ENCODE results near the gene MAPK10. TPM values are rescaled to one million over a fixed set of nuclear protein-coding genes. Genes with fewer than 3 reads are reported as not detected.

Gene MAPK10
- total and polyA plus RNA-seq, 8 donors = 16.1 to 44.4 (median 30.5) TPM

DNA sequence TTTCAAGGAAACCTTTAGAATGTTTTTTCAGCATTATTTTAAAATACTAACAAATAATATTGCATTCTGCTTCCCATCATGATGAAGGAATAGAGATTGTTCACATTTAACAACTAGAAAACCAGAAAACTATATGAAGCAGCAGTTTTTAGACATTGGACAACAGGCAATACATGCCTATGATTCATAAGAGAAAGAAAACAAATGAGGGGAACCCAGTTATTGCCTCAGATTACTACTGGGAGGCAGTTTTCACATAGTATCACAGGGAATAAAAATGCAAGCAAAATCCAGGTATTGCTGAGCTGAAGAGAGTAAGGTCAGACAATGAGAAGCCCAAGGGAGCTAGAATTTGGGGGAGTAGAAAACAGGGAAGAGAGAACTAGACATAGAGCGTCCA lies 373.6 kb downstream of the MAPK10 start:
- ATAC-seq = no peak
- Histone ChIP-seq H3K4me3 (no peak overlapping the region), H3K27me3 (no peaks in the 10 kb centered on the region), H3K9me3 (no peaks in the 10 kb centered on the region), H3K36me3 (peaks cover 0 to 4% of the 10 kb centered on the region in 2 donors), H3K27ac (no peak overlapping the region), H3K4me1 (no peaks in the 10 kb centered on the region)
- TF ChIP-seq, protein P1, sequence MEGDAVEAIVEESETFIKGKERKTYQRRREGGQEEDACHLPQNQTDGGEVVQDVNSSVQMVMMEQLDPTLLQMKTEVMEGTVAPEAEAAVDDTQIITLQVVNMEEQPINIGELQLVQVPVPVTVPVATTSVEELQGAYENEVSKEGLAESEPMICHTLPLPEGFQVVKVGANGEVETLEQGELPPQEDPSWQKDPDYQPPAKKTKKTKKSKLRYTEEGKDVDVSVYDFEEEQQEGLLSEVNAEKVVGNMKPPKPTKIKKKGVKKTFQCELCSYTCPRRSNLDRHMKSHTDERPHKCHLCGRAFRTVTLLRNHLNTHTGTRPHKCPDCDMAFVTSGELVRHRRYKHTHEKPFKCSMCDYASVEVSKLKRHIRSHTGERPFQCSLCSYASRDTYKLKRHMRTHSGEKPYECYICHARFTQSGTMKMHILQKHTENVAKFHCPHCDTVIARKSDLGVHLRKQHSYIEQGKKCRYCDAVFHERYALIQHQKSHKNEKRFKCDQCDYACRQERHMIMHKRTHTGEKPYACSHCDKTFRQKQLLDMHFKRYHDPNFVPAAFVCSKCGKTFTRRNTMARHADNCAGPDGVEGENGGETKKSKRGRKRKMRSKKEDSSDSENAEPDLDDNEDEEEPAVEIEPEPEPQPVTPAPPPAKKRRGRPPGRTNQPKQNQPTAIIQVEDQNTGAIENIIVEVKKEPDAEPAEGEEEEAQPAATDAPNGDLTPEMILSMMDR (IDR thresholded peaks at IDR 0.05) = no peak
- no peak for DNase-seq
- intact Hi-C loops (cut with DNase I) = no loop called here

DNA sequence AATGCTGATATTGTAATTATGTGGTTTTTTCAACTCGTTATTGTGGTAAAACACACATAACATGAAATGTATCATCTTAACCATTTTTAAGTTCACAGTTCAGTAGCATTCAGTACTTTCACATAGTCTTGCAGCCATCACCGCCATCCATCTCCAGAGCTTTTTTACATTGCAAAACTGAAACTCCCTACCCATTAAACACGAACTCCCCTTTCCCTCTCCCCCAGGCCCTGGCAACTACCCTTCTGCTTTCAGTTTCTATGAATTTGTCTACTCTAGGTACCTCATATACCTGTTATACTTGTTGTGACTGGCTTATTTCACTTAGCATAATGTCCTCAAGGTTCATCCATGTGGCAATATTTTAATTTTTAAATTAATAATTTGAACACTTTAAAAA lies 380.6 kb downstream of the MAPK10 start:
- TF ChIP-seq, protein P1 (IDR thresholded peaks at IDR 0.05) = no peak
- no peaks in the 10 kb centered on the region for H3K27me3 ChIP-seq
- ATAC-seq = no peak
- peaks cover 0 to 18% of the 10 kb centered on the region in 2 donors for H3K36me3 ChIP-seq
- intact Hi-C loops (cut with DNase I) = no loop called here
- no peak overlapping the region for H3K4me3 ChIP-seq
- no peak overlapping the region for H3K27ac ChIP-seq
- no peak for DNase-seq
- no peaks in the 10 kb centered on the region for H3K4me1 ChIP-seq
- no peaks in the 10 kb centered on the region for H3K9me3 ChIP-seq

DNA sequence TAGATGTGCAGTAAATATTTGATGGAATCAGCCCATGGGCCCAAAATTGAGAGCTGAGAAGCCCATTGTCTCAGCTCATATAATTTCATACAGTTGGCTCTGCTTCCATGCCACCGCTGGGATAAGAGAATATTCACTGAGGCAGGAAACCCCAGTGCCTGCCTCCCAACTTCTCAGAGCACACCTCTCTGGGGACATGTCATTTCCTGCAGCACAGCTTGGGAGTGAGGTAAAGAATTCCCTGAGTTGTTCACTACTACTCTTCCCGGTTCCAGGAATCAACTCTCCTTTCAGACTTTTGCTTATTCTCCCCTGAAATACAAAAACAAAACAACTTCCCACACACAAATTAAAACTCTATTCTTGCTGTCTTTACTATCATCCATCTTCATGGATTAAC lies 389.3 kb downstream of the MAPK10 start:
- no peaks in the 10 kb centered on the region for H3K9me3 ChIP-seq
- DNase-seq (no peak), ATAC-seq (no peak)
- TF ChIP-seq, protein P1 (IDR thresholded peaks at IDR 0.05) = no peak
- no peak overlapping the region for H3K27ac ChIP-seq
- H3K36me3 ChIP-seq = no peaks in the 10 kb centered on the region
- H3K4me3 ChIP-seq = no peak overlapping the region
- no peaks in the 10 kb centered on the region for H3K27me3 ChIP-seq
- H3K4me1 ChIP-seq = no peaks in the 10 kb centered on the region
- intact Hi-C loops (cut with DNase I) = no loop called here

DNA sequence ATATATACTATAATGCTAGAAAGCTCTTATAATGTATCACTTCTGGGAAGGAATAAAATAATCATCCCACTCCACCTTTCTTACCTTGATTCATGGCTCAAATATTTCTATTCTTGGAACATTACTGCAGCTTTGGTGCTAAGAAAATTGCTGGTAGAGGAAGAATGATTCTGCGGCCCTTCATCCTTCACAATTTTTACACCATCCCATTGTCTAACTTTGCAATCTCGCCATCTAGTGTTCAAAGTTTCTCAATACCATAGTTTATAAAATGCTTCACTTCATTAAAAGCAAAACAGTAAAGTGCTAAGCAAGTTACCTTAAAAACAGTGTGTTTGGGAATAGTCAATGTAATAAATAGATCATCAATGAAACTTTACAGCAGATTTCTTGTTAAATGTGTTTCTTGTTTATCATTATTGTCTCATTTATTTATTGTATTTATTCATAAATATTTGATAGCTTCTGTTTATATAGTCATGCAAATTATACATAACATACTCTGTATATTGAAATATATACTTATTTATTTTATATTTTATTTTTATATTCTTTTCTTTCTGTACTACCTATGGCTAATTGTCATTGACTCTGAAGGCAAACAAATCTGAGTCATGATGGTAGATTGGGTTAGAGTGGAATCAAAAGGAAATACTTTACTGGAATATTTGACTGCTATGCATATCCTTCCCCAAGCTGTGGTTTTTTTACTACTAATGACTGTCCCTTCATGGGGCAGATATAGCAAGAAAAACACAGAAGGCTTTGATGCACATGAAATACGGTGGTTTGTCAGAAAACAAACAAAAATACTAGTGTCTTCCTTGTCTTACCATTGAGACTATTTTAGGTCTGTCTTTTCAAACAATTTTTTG lies 390.7 kb downstream of the MAPK10 start:
- ATAC-seq (peak; percentile 85), DNase-seq (peak in 2 of 4 donors; percentile 36 to 51)
- TF ChIP-seq, protein P1 (IDR thresholded peaks at IDR 0.05) = peak; percentile 20 to 32
- Histone ChIP-seq H3K4me3 (no peak overlapping the region), H3K27ac (no peak overlapping the region), H3K36me3 (no peaks in the 10 kb centered on the region), H3K4me1 (no peaks in the 10 kb centered on the region), H3K9me3 (no peaks in the 10 kb centered on the region), H3K27me3 (no peaks in the 10 kb centered on the region)
- intact Hi-C loops (cut with DNase I) = no loop called here

DNA sequence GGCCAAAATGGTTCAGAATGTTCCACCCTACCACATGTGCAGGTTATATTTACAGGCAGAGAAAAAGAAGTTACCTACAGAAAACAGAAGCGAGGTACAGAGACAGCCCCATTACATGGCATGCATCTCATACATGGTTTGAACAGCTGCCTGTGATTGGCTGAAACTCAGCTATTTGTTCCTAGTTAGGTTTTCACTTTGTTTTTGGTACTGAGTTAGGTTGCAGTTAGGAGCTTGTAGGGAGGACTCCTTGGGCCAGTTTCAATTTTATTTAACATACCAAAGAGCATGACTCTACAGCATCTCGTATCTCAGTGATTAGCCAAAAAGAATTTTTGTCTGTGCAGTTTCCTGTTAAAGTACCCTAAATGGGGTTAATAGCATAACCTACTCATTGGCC lies 392.0 kb downstream of the MAPK10 start:
- ATAC-seq = no peak
- intact Hi-C loops (cut with DNase I) = no loop called here

More for the DNA sequence above, 392.0 kb downstream of the MAPK10 start:
- Histone ChIP-seq H3K4me1 (no peaks in the 10 kb centered on the region), H3K27ac (no peak overlapping the region), H3K9me3 (no peaks in the 10 kb centered on the region), H3K27me3 (no peaks in the 10 kb centered on the region), H3K4me3 (no peak overlapping the region), H3K36me3 (no peaks in the 10 kb centered on the region)
- no peak for DNase-seq
- TF ChIP-seq, protein P1 (IDR thresholded peaks at IDR 0.05) = no peak

Data from left lung (tissue), 10 donors.